HG02759 (cell line): Measurements from ENCODE around the gene ZNF232.
"Not testable (repeated sequence)": the region's sequence is repeated elsewhere in the genome, so short reads cannot be mapped to it uniquely, and the experiment has no call there.

Source experiments
- ATAC-seq: cut with Tn5 transposase; IDR thresholded peaks from one replicate; pipeline ENCODE4 v1.9.1; 2021; ENCODE audit warnings: mild to moderate bottlenecking, moderate library complexity; ENCODE audit not compliant: unreplicated experiment

ZNF232 gene

DNA sequence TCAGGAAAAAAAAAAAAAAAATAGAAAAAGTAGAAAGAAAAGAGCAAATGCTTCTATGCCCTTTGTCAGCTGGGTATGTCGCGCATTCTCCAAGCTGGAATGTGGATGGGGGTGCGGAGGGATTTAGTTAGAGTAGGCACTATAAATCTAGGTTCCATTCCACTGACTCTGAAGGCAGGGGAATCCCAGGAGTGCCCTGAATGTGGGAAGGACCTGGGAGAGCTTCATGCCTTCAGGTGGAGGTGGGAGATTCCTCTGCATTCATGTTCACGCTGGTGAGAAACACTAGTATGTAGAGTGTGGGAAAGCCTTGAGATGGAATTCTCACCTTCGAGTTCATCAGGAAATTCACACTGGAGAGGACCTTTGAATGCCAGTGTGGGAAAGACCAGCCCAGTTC is 12.4 kb downstream of the ZNF232 start:
- ATAC-seq: no peak

GRCh38 chr17:5097101-5097834 is 14.4 kb downstream of the ZNF232 start:
- ATAC-seq: no peak

DNA sequence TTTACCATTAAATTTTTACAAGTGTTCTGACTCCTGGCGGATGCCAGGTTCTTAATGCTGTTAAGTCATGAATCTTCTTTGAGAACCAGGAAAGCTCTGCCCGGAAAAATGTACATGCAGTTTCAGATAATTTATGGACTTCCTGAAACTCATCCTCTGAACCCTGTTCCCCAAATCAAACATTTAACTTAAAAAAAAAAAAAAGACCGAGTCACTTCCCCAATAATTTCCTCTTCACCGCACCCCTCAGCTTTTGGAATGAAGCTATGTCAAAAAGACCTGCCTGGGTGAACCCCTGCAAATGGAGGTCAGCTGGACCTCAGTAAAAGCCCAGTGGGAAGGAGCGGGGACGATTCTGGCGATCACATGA is 15.0 kb downstream of the ZNF232 start:
- ATAC-seq: no peak

DNA sequence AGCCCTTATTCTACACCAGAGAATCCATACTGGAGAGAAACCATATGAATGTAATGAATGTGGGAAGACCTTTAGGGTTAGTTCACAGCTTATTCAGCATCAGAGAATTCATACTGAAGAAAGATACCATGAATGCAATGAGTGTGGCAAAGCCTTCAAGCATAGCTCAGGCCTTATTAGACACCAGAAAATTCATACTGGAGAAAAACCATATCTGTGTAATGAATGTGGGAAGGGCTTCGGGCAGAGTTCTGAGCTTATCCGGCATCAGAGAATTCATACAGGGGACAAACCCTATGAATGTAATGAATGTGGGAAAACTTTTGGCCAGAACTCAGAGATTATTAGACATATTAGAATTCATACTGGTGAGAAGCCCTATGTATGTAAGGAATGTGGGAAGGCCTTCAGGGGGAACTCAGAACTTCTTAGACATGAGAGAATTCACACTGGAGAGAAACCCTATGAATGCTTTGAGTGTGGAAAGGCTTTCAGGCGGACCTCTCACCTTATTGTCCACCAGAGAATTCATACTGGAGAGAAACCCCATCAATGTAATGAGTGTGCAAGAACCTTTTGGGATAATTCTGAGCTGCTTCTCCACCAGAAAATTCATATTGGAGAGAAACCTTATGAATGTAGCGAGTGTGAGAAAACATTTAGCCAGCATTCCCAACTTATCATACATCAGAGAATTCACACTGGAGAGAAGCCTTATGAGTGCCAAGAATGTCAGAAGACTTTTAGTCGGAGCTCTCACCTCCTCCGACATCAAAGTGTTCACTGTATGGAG is 19.3 kb downstream of the ZNF232 start:
- no peak for ATAC-seq

- no peak for ATAC-seq
These were observed 31.1 kb downstream of the ZNF232 start for GRCh38 chr17:5080591-5080990.

- peak; percentile 85 for ATAC-seq
These were observed 33.3 kb downstream of the ZNF232 start, which contains the start of gene ZFP3 for GRCh38 chr17:5078106-5079028. Gene ZFP3 (plus strand): TSS chr17:5078467. CDS start chr17:5091505, 13,038 bp downstream.

DNA sequence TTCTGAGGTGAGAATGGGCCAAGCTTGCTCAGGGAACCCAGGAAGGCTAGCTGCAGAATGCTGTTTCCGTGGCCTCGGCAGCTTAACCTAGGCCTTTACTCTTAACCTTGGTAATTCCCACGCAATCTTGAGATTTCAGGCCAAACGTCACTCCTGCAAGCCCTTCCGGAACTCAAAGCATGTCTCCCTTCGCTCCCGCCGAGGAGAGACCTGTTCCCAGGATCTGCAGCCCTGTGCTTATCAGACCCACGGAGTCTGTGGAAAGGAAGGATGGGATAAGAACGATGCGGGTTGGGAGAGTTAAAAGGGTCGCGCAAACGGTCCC is 33.9 kb downstream of the ZNF232 start:
- no peak for ATAC-seq

DNA sequence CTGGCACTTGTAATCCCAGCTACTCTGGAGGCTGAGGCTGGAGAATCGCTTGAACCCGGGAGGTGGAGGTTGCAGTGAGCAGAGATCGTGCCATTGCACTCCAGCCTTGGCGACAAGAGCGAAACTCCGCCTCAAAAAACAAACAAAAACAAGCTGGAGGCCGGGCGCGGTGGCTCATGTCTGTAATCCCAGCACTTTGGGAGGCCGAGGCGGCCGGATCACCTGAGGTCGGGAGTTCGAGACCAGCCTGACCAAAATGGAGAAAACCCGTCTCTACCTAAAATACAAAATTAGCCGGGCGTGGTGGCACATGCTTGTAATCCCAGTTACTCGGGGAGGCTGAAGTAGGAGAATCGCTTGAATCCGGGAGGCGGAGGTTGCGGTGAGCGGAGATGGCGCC is 34.4 kb downstream of the ZNF232 start:
- not testable (repeated sequence) for ATAC-seq

DNA sequence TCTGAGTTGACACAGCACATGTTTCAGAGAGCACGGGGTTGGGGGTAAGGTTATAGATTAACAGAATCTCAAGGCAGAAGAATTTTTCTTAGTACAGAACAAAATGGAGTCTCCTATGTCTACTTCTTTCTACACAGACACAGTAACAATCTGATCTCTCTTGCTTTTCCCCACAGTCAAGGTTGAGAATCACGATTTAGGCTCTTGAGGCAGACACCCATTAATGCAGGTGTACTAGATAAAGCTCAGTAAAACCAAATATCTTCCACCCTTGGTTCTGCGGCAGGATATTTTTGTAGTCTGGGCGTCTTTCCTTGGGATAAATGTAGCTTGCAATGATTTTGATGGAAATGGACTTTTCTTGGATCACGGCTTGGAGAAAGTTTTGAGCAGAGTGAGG is 36.2 kb downstream of the ZNF232 start:
- ATAC-seq: not testable (repeated sequence)

DNA sequence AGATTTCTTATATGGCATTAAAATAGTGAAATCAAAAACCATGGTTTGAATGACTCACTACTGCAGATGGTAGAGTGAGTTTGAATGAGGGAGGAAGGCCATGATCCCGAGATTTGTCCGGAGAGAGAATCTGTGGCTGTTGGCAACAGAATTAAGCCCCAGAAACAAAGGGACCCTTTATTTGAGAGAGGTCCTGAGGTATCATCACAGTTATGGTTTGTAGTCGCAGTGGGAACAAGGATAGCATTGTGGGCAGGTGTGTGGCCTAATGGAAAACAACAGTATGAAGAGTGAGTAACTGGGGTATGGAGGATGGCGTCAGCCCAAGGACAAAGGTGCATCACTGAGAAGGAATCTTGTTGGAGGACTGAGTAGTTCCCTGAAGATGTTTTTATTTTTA is 42.0 kb downstream of the ZNF232 start:
- no peak for ATAC-seq

GRCh38 chr17:5068236-5068635 is 43.4 kb downstream of the ZNF232 start:
- no peak for ATAC-seq

- no peak for ATAC-seq
These were observed 46.4 kb downstream of the ZNF232 start for GRCh38 chr17:5065227-5065744.
